Femur (tissue), 1 donor: ENCODE results near the gene TPSG1.
"Not testable (repeated sequence)": the region's sequence is repeated elsewhere in the genome, so short reads cannot be mapped to it uniquely, and the experiment has no call there.

ENCODE experiments used
- DNase-seq: peaks from one replicate; pipeline ENCODE4 v3.0.0-alpha.2; 2017

The TPSG1 gene

GRCh38 chr16:1225051-1225451 lies at the start of gene TPSG1:
TPSG1 (minus strand) TSS chr16:1225268; CDS start chr16:1225252, 16 bp downstream.
- no peak for DNase-seq

- no peak for DNase-seq
These were observed 49.7 kb upstream of the TPSG1 start for GRCh38 chr16:1274767-1275166.

- no peak for DNase-seq
These were observed 48.7 kb upstream of the TPSG1 start for GRCh38 chr16:1273816-1274215.

GRCh38 chr16:1272453-1273198 lies 47.6 kb upstream of the TPSG1 start:
- DNase-seq: no peak

GRCh38 chr16:1271724-1272413 lies 46.8 kb upstream of the TPSG1 start:
- DNase-seq: peak; percentile 63

GRCh38 chr16:1271380-1271723 lies 46.3 kb upstream of the TPSG1 start:
- DNase-seq: no peak

GRCh38 chr16:1269418-1269817 lies 44.4 kb upstream of the TPSG1 start:
- DNase-seq: not testable (repeated sequence)

GRCh38 chr16:1265826-1266225 lies 40.8 kb upstream of the TPSG1 start:
- no peak for DNase-seq

GRCh38 chr16:1265090-1265630 lies 40.1 kb upstream of the TPSG1 start:
- DNase-seq: no peak

GRCh38 chr16:1264345-1265089 lies 39.4 kb upstream of the TPSG1 start:
- DNase-seq: no peak

GRCh38 chr16:1263591-1264344 lies 38.7 kb upstream of the TPSG1 start:
- DNase-seq: no peak

- no peak for DNase-seq
These were observed 37.8 kb upstream of the TPSG1 start for GRCh38 chr16:1262846-1263221.

- no peak for DNase-seq
These were observed 37.3 kb upstream of the TPSG1 start for GRCh38 chr16:1262210-1262845.

- no peak for DNase-seq
These were observed 36.2 kb upstream of the TPSG1 start for GRCh38 chr16:1261131-1261892.

GRCh38 chr16:1260101-1260680 lies 35.1 kb upstream of the TPSG1 start:
- no peak for DNase-seq

GRCh38 chr16:1259760-1260068 lies 34.6 kb upstream of the TPSG1 start:
- no peak for DNase-seq

GRCh38 chr16:1258906-1259759 lies 34.1 kb upstream of the TPSG1 start:
- DNase-seq: no peak

- no peak for DNase-seq
These were observed 33.1 kb upstream of the TPSG1 start for GRCh38 chr16:1258225-1258600.

GRCh38 chr16:1257561-1258224 lies 32.6 kb upstream of the TPSG1 start:
- no peak for DNase-seq

- DNase-seq: no peak
These were observed 31.8 kb upstream of the TPSG1 start for GRCh38 chr16:1256874-1257322.
